ENCODE results near the gene CYBC1.
"Not testable (repeated sequence)": the region's sequence is repeated elsewhere in the genome, so short reads cannot be mapped to it uniquely, and the experiment has no call there.

CYBC1 gene

GRCh38 chr17:82477934-82478333 is 27.4 kb upstream of the CYBC1 start:
- no peak for DNase-seq

GRCh38 chr17:82475458-82475857 is 24.9 kb upstream of the CYBC1 start:
- peak; percentile 61 for DNase-seq

GRCh38 chr17:82474223-82475010 is 23.9 kb upstream of the CYBC1 start:
- DNase-seq = no peak

- DNase-seq = no peak
These were observed 19.5 kb upstream of the CYBC1 start for GRCh38 chr17:82470065-82470464.

GRCh38 chr17:82468692-82469091 is 18.1 kb upstream of the CYBC1 start:
- no peak for DNase-seq

- DNase-seq = no peak
These were observed 14.6 kb upstream of the CYBC1 start for GRCh38 chr17:82465023-82465603.

GRCh38 chr17:82464567-82464929 is 14.0 kb upstream of the CYBC1 start:
- no peak for DNase-seq

GRCh38 chr17:82463925-82464566 is 13.5 kb upstream of the CYBC1 start:
- no peak for DNase-seq

- DNase-seq = no peak
These were observed 12.8 kb upstream of the CYBC1 start for GRCh38 chr17:82463391-82463790.

- DNase-seq = no peak
These were observed 11.4 kb upstream of the CYBC1 start for GRCh38 chr17:82461827-82462524.

- not testable (repeated sequence) for DNase-seq
These were observed 9.4 kb upstream of the CYBC1 start for GRCh38 chr17:82459936-82460335.

- DNase-seq = no peak
These were observed 8.4 kb upstream of the CYBC1 start for GRCh38 chr17:82458885-82459424.

- DNase-seq = peak; percentile 99
These were observed 7.8 kb upstream of the CYBC1 start, which contains the start of gene NARF for GRCh38 chr17:82458179-82458884. Gene NARF (plus strand): TSS chr17:82458741. CDS start chr17:82458804, 63 bp downstream.

GRCh38 chr17:82457929-82458178 is 7.3 kb upstream of the CYBC1 start:
- DNase-seq = no peak

GRCh38 chr17:82457073-82457928 is 6.7 kb upstream of the CYBC1 start:
- DNase-seq = no peak

- not testable (repeated sequence) for DNase-seq
These were observed 3.2 kb upstream of the CYBC1 start for GRCh38 chr17:82453706-82454105.

GRCh38 chr17:82453151-82453550 is 2.6 kb upstream of the CYBC1 start:
- DNase-seq = not testable (repeated sequence)

GRCh38 chr17:82452162-82452561 is 1.6 kb upstream of the CYBC1 start:
- DNase-seq = no peak

GRCh38 chr17:82449883-82450356 is 632 bp downstream of the CYBC1 start:
- DNase-seq = no peak

GRCh38 chr17:82449131-82449882 is 1.2 kb downstream of the CYBC1 start:
- DNase-seq = no peak

GRCh38 chr17:82447876-82448275 is 2.7 kb downstream of the CYBC1 start:
- DNase-seq = no peak
